Stimulated activated CD4-positive, alpha-beta T cell treated with anti-CD3 and anti-CD28 coated beads, Interleukin-12 subunit alpha, Interleukin-12 subunit beta, amount 100 ng/mL, for 24 hours (primary cell): ENCODE results near the gene APC2.

Experiments
- DNase-seq, 2 experiments: peaks; one replicate each; pipeline ENCODE4 v3.0.0-alpha.2; 2020; ENCODE audit warnings: low read depth in 2 of 2

APC2 gene, protein sequence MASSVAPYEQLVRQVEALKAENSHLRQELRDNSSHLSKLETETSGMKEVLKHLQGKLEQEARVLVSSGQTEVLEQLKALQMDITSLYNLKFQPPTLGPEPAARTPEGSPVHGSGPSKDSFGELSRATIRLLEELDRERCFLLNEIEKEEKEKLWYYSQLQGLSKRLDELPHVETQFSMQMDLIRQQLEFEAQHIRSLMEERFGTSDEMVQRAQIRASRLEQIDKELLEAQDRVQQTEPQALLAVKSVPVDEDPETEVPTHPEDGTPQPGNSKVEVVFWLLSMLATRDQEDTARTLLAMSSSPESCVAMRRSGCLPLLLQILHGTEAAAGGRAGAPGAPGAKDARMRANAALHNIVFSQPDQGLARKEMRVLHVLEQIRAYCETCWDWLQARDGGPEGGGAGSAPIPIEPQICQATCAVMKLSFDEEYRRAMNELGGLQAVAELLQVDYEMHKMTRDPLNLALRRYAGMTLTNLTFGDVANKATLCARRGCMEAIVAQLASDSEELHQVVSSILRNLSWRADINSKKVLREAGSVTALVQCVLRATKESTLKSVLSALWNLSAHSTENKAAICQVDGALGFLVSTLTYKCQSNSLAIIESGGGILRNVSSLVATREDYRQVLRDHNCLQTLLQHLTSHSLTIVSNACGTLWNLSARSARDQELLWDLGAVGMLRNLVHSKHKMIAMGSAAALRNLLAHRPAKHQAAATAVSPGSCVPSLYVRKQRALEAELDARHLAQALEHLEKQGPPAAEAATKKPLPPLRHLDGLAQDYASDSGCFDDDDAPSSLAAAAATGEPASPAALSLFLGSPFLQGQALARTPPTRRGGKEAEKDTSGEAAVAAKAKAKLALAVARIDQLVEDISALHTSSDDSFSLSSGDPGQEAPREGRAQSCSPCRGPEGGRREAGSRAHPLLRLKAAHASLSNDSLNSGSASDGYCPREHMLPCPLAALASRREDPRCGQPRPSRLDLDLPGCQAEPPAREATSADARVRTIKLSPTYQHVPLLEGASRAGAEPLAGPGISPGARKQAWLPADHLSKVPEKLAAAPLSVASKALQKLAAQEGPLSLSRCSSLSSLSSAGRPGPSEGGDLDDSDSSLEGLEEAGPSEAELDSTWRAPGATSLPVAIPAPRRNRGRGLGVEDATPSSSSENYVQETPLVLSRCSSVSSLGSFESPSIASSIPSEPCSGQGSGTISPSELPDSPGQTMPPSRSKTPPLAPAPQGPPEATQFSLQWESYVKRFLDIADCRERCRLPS (N-terminal part only)

DNA sequence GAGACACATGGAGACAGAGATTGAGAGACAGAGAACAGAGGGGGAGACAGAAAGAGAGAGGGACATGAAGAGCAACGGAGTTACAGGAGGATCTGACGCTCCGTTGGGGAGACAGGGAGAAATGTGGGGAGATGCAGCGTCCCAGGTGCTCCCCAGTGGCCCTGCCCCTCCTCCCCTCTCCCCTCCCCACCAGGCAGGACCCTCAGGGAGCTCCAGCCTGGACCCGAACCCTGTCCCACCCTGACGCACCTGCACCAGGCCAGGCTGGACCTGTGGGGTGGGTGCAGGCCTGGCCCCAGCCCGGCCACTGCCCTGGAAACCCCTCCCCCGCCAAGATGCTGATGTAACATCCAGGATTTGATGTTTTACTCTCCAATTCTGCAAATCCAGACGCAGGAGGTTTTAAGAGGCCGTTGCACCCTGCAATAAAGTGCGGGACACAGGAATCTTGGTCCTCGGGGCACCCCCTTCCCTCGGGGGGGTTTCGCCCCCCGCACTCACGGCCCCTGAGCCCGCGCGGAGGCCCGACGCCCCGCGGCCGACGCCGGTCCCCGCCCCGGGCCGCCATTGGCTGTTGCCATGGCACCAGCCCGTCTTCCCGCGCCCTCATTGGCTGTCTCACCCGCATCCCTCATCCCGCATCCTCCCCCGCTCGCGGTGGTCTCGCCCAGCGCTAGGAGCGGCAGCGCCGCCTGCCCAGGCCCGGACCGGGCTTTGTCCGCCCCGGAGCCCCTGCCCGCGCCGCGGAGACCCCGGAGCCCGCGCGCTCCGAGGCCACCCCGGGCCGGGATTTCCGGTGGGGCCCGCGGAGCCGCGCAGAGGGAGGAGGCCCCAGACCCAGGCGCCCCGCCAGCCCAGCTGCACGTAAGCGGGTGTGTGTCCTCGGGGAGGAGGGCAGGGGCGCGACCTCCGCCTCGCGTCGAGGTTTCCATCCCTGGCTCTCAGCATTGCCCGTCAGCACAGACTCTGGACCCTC lies at the start of gene APC2:
Gene APC2, plus strand, starts transcription at position 655 of the 976 bp plus-strand sequence. CDS start 2,881 bp downstream, outside the sequence.
- no peak for DNase-seq

DNA sequence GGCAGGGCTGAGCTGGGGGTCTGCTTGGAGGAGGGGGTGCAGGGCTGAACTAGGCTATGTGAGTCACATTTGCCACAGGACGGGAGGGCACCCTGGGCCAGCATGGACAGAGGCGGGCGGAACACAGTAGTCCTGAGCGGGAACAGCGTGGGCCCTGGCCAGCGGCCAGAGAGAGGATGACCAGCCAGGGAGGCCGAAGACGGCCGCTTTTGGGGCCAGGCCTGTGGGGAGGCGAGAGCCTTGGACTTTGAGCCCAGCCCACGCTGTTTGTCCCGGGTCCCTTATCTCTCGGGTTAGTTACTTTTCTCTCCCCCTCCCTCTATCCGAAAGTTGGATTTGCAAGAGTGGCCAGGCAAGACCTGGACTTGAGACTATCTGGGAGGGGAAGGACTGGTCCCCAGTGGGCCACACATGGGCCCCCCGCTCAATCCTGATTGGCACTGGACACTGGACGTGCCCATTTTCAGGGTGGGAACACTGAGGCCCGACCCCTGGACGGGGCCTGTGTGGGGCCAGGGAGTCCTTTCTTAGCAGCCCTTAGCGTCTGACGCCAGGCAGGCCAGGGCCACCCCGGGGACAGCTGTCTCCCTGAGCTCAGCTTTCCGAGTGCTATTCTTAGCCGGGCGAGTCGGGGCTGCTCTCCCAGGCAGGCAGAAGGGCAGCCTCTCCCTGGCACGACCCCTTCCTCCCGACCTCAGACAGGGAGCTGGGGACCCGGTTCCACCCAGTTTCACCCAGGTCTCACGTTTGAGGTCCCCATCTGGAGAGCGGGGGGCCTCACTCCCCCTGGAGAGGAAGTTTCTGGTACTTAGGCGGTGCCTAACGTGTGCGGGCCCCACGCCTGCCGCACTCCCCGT lies 49.4 kb upstream of the APC2 start:
- DNase-seq = no peak

DNA sequence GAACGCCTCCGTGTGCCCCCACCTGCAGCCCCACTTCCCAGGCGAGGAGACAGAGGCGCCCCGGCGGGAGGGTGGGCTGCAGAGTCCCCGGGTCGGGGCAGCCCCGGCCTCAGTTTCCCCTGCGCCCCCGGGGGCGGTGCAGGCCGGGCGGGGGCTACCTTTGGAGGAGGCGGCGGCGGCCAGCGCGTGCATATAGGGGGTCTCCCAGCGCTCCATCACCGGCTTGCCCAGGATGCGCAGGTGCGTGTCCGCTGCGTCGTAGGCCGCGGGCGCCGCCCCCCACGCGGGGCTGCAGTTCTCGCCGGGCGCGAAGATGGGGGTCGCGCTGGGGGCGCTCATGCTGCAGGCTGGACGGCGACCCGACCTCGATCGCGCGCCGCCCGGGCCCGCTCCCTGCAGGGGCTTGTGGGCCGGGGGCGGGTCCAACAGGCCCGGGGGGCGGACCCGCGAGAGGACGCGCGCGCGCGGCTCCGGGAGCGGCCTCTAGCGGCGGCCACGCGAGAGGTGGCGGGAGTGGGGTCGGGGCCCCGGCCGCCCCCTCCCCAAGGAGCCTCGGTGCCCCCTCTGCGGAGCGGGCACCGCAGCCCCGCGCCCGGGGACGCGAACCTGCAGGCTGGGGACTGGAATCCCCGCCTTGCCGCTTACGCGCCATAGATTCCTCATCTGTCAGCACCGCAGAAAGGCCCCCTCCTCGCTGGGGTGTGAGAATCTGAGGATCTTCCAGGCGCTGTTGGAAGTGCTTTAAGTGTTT lies 48.6 kb upstream of the APC2 start, which contains the start of gene GAMT:
Gene GAMT, minus strand, starts transcription at position 405 of the 751 bp plus-strand sequence. Its CDS starts 66 bp downstream, at position 339.
- DNase-seq = peak; percentile 25 to 50

DNA sequence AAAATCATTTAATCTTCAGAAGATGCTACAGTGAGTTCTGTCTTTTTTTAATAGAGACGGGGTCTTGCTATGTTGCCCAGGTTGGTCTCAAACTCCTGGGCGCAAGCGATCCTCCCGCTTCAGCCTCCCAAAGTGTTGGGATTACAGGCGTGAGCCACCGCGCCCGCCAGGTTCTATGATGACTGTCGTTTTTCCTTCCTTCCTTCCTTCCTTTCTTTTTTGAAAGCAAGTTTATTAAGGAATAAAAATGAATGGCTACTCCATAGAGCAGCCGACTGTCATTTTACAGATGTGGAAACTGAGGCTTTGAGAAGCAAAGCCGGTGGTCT lies 48.1 kb upstream of the APC2 start:
- no peak for DNase-seq

DNA sequence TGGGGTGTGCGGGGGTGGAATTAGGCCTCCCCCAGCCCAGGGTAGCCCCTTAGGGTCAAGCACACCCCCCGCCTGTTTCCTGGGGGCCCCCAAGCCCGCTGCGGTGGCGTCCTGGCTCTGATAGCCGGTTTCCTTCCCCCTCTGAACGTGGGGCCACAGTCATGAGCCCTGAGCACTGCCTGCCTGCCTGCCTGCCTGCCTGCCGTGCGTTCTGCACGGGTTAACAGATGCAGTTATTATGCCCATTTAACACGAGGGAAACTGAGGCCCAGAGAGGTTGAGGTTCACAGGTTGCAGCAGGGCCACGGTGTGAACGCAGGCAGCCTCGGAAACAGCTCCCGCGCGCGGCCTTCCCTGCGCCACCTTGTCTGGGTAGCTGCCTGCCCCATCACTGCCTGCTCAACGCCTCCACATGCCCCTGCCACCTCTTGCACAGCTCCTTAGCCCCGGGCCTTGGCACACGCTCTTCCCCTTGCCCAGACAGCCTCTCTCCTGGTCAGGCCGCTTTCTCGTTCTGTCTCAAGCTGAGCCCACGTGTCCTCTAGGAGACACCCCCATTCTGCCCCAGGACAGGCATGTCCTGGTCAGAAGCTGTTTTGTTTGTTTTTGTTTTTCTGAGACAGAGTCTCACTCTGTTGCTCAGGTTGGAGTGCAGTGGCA lies 47.4 kb upstream of the APC2 start:
- DNase-seq = no peak

DNA sequence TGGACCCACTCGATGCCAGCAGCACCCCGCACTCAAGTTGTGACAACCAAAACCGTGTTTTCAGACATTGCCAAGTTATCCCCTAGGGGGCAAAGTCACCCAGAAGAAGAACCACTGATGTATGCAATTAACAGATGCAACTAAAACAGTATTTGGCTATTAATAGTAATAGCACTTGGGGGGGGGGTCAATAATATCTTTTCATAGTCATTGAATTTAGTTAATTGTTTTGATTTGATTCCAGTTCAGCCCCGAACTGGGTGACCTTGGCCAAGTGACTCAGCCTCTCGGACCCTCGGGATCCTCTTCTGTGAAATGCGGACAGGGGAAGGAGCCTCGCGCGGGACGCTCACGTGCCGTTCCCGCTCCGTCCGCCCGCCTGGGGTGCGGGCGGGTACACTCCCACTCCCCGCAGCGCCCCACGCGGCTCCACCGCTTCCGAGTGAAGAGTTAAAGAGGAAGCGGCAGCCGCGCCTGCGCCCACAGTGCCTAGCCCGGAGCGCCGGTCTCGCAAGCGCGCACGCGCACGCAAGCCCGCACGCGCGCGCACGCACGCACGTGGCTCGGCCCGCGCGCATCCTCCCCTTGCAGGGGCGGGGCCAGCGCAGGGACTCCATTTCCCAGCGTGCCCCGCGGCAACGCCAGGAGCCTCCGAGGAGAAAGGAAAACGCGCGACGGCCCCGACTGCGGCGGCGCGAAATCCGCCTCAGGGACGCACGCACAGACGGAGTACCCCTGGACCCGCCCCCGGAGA lies 43.0 kb upstream of the APC2 start:
- DNase-seq = peak; percentile 98 to 99

DNA sequence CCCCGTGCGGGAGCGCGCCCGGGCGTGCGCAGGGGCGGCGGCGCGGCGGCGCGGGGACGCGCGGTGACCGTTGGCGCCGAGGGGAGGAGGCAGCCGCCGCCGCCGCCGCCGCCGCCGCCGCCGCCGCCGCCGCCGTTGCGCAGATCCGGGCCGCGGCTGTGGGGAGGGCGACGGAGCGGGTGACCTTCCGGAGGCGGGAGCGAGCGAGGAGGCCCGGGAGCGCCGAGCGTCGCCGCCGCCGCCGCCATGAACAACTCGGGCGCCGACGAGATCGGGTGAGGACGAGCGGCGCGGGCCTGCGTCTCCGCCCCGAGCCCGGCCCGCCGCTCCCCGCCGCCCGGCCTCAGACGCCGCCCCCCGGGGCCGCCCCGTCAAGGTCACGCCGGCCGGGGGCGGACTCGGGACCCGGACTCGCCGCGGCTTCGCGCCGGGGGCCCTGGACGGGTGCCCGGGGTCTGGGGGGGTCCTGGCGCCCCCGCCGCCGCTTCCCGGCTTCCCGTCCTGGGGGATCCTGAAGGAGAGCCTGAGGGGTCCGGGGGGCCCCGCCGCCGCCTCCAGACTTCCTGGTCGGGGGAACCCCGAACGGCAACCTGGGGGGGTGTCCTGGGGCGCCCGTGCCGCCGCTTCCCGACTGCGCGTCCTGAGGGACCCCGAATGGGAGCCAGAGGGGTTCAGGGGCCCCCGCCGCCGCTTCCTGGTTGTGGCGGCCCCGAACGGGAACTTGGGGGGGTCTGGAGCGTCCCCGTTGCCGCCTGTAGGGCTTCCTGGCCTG lies 42.2 kb upstream of the APC2 start, which contains the start of gene DAZAP1:
Gene DAZAP1, plus strand, starts transcription at position 59 of the 772 bp plus-strand sequence. Its CDS starts 188 bp downstream, at position 247.
- peak in 1 of 2 experiments; percentile 14 for DNase-seq

DNA sequence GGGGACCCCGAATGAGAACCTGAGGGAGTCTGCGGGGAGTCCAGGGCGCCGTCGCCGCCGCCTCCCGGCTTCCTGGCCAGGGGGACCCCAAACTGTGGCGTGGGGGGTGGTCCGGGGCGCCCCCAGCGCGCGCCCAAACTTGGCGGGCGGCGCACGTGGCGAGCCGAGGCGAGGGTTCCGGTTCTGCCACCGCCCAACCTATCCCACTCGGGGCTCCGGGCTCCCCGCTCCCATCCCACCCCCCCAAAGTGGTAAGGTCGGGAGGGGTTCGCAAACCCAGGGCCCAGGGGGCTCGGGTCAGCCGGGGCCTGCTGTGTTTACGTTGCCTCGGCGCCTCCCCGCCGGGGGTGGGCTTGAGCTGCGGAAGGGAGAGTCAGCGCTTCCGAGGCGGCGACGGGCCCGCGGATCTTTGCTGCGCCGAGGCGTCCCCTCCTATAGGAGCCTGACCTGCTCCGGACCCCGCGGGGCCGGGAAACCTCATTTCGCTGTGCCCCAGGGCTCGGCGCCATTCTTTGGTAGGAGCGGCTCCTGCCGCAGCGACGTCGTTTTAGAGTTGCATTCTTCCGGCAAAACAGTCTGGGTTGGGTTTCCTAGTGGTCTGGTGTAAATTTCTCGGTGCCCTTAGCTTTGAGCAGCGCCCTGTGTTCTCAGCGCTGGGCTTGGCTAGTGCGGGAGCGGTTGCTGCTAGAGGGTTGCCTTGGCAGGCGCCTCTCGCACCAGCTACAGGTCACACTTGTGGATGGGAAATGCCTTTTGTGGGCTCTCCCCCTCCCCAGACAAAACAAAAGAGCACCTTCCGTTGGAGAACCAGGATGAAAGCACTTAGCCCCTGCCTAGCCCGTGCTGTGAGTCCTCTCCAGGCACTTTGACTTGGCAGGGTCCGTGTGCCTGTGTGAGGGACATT lies 41.4 kb upstream of the APC2 start:
- peak; percentile 29 to 36 for DNase-seq

DNA sequence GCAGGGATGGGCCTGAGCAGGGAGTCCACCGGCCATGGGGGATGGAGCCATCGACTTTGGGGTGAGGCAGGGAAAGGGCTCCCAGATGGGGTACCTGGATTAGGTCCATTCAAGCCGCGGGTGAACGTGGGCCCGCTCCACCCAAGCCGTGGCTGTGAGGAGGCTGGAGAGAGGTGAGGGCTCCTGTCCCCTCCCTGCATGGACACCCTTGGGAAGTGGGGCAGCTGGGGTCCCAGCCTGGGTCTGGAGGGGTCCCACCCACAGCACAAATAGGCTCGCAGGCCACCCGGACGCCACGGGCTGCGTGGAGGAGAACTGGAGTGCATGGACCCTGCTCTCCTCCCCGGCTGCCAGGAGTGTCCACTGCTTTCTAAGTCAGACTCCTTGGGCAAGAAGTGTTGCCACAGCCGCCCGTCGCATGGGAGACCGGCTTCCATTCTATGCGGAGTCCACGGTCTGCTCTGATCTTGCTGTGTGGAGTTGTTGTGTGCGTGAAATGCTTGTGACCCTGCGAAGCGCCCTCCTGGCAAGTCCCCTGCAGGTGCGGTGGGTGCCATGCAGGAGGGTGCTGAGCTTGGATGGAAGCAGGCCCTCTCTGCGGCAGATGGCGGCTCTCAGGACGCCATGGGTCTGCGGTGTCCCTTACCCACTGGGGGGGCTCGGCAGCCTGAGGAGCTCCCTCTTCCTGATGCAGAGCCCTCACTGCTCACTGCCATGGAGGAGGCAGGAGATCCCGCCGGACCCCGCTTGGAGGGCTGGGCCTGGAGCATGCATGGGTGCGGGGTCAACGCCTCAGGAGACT lies 40.5 kb upstream of the APC2 start:
- no peak for DNase-seq

DNA sequence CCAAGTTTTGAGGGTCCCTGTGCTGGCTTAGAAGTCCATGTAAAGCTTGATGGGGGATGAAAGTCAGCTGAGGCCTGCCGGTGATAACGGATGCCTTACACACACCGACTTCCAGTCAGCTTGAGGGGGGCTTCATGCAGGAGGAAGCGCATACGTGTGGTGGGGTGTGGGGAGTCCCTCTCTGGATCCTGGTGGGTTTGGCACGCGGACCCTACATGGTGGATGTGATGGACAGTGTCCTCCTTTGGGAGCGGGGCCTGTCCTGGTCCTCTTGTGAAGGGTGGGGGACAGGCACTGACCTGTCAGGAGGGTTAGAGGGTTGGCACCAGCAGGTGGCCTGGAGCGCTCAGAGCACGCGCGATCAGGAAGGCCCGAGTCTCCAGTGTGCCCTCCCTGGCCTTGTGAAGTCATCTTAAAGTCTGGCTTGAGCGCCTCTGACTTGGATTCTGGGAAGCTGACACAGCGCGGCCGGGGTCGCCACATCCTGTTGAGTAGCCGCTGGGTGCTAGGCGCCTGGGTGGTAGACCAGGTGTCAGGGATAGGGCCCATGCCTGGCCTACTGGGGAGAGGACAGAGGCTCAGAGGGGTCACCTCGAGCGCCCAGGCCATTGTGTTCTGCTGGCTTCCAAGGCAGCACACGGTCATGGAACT lies 39.7 kb upstream of the APC2 start:
- no peak for DNase-seq

DNA sequence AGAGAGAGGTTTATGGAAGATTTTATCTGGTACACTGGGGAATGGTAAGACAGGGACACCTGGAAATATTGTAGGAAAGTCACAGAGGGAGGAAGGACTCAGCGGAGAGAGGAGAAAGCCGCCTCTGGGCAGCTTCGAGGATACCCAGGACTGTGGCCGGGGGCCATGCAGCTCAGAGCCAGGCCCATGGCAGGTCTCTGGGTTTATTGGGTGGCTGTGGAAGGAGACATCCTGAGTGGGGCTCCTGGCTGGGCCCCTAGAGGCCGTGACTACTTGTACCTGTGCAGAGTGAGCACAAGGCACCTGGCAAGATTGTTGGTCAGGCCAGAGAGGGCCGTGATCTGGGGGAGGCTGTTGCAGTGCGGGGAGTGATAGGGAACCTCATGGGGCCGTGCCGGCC lies 39.1 kb upstream of the APC2 start:
- no peak for DNase-seq

DNA sequence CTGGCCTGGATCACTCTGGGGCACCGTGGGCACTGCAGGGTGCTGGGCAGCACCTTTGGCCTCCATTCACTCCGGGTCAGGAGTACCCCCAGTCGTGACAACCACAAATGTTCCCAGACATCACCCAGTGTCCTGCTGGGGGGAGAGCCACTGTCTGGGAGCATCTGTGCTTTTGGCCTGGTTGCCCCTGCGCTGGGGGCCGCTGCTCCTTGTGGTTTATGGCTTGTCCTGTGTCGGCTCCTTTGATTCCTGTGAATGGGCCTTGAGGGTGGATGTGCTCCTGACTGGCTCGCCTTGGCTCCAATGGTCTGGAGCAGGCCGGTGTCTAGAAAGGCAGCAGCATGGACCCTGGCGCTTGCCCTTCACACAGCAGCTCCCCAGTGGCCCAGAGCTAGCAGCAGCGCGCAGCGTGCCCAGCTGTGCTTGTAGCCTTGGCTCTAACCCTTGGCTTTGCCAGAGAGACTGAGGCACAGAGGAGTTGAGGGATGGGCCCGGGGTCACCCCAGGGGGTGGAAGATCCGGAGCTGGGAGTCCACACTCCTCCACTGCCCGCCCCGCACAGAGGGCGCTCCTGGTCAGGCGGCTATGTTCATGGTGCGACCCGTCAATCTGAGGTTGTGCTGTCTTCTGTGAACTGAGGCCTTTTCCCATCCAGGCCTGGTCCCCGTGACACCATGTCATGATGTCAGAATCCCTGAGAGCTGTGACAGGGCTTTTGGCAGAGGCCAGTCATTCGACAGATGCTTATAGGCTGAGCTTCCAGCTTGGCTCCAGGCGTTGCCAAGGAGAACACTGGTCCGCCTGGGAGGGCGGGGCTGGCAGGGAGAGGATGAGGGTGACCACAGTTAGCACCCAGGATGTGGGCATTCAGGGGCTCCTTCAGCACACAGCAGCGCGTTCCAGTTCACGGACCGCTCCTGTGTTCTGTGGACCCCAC lies 38.4 kb upstream of the APC2 start:
- no peak for DNase-seq

DNA sequence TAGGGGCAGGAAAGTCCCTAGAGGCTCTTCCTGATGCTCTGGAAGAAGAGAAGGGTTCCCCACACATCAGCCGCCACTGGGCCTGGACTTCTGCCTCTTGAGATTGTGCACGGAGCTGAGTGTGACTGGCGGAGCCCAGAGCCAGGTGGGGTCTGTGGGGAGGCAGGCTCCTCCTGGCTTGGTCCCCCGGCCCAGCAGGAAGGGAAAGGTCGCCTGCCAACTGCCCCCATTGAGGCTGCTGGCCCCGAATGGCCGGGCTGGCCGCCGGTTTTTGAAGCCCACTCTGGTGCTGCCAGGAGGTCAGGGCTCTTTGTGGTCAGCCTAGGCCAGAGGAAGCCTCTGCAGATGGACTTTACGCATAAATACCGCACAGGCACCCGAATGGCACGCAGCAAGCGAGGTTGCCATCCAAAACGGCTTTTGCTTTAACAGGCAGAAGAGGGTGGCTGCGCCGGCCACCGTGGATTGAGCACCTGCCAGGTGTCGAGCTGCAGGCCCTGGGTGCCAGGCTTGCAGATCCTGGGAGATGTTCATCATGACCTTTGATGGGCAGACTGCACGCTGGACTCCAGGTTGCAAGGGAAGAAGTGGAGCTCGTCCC lies 37.5 kb upstream of the APC2 start:
- DNase-seq = no peak
